ENCODE measurements around the gene IBTK. TPM values are rescaled to one million over a fixed set of nuclear protein-coding genes. Genes with fewer than 3 reads are reported as not detected.

The IBTK gene
- total RNA-seq, 1 donor from 2014 or later, result 15.5 TPM

DNA sequence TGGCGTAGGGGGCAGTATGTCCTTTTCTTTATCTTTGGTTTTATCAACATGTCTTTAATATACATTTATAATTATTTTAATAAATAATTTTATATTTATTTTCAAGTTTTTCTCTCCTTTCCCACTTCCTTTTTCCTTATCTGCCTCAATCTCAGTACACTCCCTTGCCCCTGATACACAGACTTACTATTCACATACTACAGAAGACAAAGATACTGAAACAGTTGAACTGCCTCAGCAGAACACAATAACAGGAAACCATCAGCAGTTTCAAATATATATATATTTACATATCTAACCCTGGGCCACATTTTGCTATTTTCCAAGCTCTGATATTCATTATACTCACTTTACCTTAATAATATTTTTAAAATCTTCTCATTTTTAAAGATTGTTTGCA, 19.8 kb downstream of the IBTK start:
- TF ChIP-seq POLR2AphosphoS5 (IDR thresholded peaks at IDR 0.05; ENCODE audit: insufficient read depth in 1 of 2, low read depth in 1 of 2) (no peak), POLR2A (IDR thresholded peaks at IDR 0.05) (no peak)
- TF ChIP-seq, protein P1, sequence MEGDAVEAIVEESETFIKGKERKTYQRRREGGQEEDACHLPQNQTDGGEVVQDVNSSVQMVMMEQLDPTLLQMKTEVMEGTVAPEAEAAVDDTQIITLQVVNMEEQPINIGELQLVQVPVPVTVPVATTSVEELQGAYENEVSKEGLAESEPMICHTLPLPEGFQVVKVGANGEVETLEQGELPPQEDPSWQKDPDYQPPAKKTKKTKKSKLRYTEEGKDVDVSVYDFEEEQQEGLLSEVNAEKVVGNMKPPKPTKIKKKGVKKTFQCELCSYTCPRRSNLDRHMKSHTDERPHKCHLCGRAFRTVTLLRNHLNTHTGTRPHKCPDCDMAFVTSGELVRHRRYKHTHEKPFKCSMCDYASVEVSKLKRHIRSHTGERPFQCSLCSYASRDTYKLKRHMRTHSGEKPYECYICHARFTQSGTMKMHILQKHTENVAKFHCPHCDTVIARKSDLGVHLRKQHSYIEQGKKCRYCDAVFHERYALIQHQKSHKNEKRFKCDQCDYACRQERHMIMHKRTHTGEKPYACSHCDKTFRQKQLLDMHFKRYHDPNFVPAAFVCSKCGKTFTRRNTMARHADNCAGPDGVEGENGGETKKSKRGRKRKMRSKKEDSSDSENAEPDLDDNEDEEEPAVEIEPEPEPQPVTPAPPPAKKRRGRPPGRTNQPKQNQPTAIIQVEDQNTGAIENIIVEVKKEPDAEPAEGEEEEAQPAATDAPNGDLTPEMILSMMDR (IDR thresholded peaks at IDR 0.05), result no peak
- Histone ChIP-seq H3K27me3 (no peaks in the 10 kb centered on the region), H3K4me1 (no peaks in the 10 kb centered on the region), H3K9me3 (no peaks in the 10 kb centered on the region), H3K27ac (no peak overlapping the region), H3K4me3 (no peak overlapping the region), H3K36me3 (peaks cover 0 to 65% of the 10 kb centered on the region in 2 donors)
- intact Hi-C loops (cut with DNase I), result no loop called here
- DNase-seq (ENCODE audit: extremely low spot score in 2 of 2), result no peak

DNA sequence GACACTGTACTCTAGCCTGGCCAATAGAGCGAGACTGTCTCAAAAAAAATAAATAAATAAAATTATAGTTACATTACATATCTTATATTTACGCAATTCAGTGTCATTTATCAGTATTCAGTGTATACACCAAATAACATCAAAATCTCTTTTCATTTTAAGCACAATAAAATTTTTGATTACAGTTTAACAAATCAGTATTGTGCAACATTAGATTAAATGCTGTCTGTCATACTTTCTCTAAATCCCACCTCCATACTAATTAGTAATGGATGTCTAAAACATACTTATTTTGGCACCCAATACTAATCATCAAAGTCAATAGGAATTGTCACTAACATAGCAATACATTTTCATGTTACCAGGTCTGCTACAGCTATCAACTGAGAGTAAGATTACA, 27.4 kb downstream of the IBTK start:
- TF ChIP-seq, protein P1 (IDR thresholded peaks at IDR 0.05), result no peak
- TF ChIP-seq POLR2AphosphoS5 (IDR thresholded peaks at IDR 0.05; ENCODE audit: insufficient read depth in 1 of 2, low read depth in 1 of 2), result no peak
- TF ChIP-seq POLR2A (IDR thresholded peaks at IDR 0.05), result no peak
- H3K36me3 ChIP-seq, result peaks cover 0 to 77% of the 10 kb centered on the region in 2 donors
- no peak overlapping the region for H3K4me3 ChIP-seq
- no peaks in the 10 kb centered on the region for H3K27me3 ChIP-seq
- no peaks in the 10 kb centered on the region for H3K4me1 ChIP-seq
- intact Hi-C loops (cut with DNase I), result no loop called here
- no peaks in the 10 kb centered on the region for H3K9me3 ChIP-seq
- DNase-seq (ENCODE audit: extremely low spot score in 2 of 2), result no peak
- no peak overlapping the region for H3K27ac ChIP-seq

DNA sequence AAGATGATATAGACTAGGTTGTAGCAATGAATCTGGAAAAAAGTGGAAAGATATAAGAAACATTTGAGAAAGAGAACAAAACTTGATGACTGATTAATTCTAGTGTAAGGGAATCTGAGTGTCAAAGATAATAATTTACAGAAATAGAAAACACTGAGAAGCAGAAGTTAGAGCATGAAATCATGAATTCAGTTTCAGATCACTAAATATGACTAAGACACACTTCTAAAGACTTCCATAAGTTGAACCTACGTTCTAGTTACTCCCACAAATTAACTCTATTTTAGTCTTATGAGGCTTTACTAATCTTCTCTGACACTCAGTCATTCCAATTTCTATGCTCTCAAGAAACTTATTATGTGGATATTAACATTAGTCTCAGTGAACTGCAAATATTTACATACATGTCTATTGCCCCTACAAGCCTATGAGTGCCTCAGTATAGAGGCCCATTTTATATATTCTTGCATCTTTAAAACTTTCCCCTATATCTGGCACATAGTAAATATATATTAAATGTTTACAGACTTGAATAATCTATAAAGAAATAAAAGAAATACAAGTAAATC, 30.4 kb downstream of the IBTK start:
- Histone ChIP-seq H3K4me1 (no peaks in the 10 kb centered on the region), H3K4me3 (no peak overlapping the region), H3K27ac (no peak overlapping the region), H3K9me3 (no peaks in the 10 kb centered on the region), H3K27me3 (no peaks in the 10 kb centered on the region), H3K36me3 (peaks cover 0 to 70% of the 10 kb centered on the region in 2 donors)
- no peak for DNase-seq (ENCODE audit: extremely low spot score in 2 of 2)
- intact Hi-C loops (cut with DNase I), result no loop called here
- no peak for TF ChIP-seq POLR2AphosphoS5 (IDR thresholded peaks at IDR 0.05; ENCODE audit: insufficient read depth in 1 of 2, low read depth in 1 of 2)
- no peak for TF ChIP-seq POLR2A (IDR thresholded peaks at IDR 0.05)
- TF ChIP-seq, protein P1 (IDR thresholded peaks at IDR 0.05), result no peak

DNA sequence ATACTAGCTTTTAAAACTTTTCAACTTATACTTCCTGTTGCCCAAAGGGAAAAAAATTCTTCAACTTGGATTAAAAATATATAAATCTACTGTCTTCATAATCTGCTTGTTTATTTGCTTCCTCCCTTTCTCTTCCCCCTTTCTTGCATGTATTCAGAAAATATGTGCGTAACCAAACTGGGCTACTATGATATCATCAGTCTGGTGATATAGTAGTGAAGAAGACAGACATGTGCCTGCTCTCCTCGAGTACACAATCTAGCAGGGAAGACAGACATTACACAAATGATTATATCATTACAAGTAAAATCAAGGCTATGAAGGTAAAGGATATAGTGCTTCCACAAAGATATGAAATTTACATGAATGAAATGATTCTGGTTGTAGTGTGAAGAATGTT, 31.0 kb downstream of the IBTK start:
- H3K4me3 ChIP-seq, result no peak overlapping the region
- no peaks in the 10 kb centered on the region for H3K4me1 ChIP-seq
- no peak for DNase-seq (ENCODE audit: extremely low spot score in 2 of 2)
- no peak for TF ChIP-seq POLR2AphosphoS5 (IDR thresholded peaks at IDR 0.05; ENCODE audit: insufficient read depth in 1 of 2, low read depth in 1 of 2)
- TF ChIP-seq, protein P1 (IDR thresholded peaks at IDR 0.05), result no peak
- TF ChIP-seq POLR2A (IDR thresholded peaks at IDR 0.05), result no peak
- H3K9me3 ChIP-seq, result no peaks in the 10 kb centered on the region
- no peak overlapping the region for H3K27ac ChIP-seq
- H3K27me3 ChIP-seq, result no peaks in the 10 kb centered on the region
- intact Hi-C loops (cut with DNase I), result no loop called here
- peaks cover 0 to 70% of the 10 kb centered on the region in 2 donors for H3K36me3 ChIP-seq

DNA sequence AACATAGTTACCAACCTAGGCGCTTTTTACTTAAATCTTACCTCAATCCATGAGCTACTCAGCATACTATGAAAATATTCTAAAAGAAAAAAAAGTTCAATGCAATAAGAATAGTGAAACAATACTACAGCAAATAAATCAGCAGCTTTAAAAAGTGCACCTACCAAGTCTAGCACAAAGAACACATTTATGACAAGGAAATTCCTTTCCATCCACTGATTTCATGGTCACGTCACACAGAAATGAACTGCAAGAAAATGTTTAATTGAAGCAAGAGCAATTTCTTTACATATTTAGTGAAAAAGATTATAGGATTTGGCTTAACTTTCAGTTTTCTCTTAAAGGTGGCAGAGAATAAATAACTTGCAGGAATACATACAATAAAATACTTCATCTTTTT, 36.2 kb downstream of the IBTK start:
- Histone ChIP-seq H3K9me3 (no peaks in the 10 kb centered on the region), H3K36me3 (peaks cover 0 to 48% of the 10 kb centered on the region in 2 donors), H3K4me3 (no peak overlapping the region), H3K4me1 (no peaks in the 10 kb centered on the region), H3K27me3 (no peaks in the 10 kb centered on the region), H3K27ac (no peak overlapping the region)
- DNase-seq (ENCODE audit: extremely low spot score in 2 of 2), result no peak
- intact Hi-C loops (cut with DNase I), result no loop called here
- TF ChIP-seq, protein P1 (IDR thresholded peaks at IDR 0.05), result no peak
- no peak for TF ChIP-seq POLR2AphosphoS5 (IDR thresholded peaks at IDR 0.05; ENCODE audit: insufficient read depth in 1 of 2, low read depth in 1 of 2)
- no peak for TF ChIP-seq POLR2A (IDR thresholded peaks at IDR 0.05)
